SK-N-SH (cell line): ENCODE data around the gene HAGH. TPM values are rescaled to one million over a fixed set of nuclear protein-coding genes. Genes with fewer than 3 reads are reported as not detected.

Experiments
- CTCF ChIA-PET: fragments of 300-600, 350-600 bp; formaldehyde crosslinking; extraction: SDS; loops from one replicate; lab custom pipeline; 2021; lab: Yijun Ruan, JAX
- POLR2A ChIA-PET: fragments of 350-600 bp; sonication (Branson Sonifier 250); formaldehyde crosslinking; extraction: SDS; loops from one replicate; lab custom pipeline; 2020; ENCODE audit warnings: antibody characterized with exemption, inconsistent platforms; lab: Yijun Ruan, JAX
- DNase-seq: peaks from one replicate; pipeline ENCODE4 v3.0.0; 2012
- H2AFZ ChIP-seq: fragments of 200-600 bp; sonication (generic); 2 replicates; pipeline ENCODE4 v1.8.1; 2016; ENCODE audit warnings: antibody characterized with exemption, mild to moderate bottlenecking, low read depth
- H3F3A ChIP-seq: fragments of 200-600 bp; sonication (generic); replicated peaks from 2 replicates; pipeline ENCODE3; 2016; ENCODE audit warnings: antibody characterized with exemption, mild to moderate bottlenecking; ENCODE audit not compliant: insufficient read depth
- H3K27ac ChIP-seq, 2 experiments: fragments of 200-500 bp in 1 of 2; fragments of 200-600 bp in 1 of 2; sonication (Bioruptor generic) in 1 of 2; sonication (generic), shearing (Covaris generic) in 1 of 2; 2 replicates each; pipeline versions ENCODE4 v1.5.1 to v1.6.1; 2014 to 2016; ENCODE audit warnings: low read depth in 2 of 2, inconsistent platforms in 1 of 2, low read length in 1 of 2, mild to moderate bottlenecking in 1 of 2, mixed read lengths in 1 of 2
- H3K27me3 ChIP-seq: fragments of 200-600 bp; sonication (generic), shearing (Covaris generic); 2 replicates; pipeline ENCODE4 v1.6.1; 2016; ENCODE audit warnings: mixed run types; ENCODE audit not compliant: insufficient read depth
- H3K36me3 ChIP-seq, 2 experiments: fragments of 200-500 bp in 1 of 2; fragments of 200-600 bp in 1 of 2; sonication (Bioruptor generic) in 1 of 2; sonication (generic) in 1 of 2; replicated peaks in 1 of 2; 2 replicates each; pipeline versions ENCODE3 to v1.5.1; 2014 to 2016; ENCODE audit warnings: low read length in 1 of 2, mild to moderate bottlenecking in 1 of 2; ENCODE audit not compliant: insufficient read depth in 2 of 2, control insufficient read depth in 1 of 2
- H3K4me1 ChIP-seq, 2 experiments: fragments of 200-500 bp in 1 of 2; fragments of 200-600 bp in 1 of 2; sonication (Bioruptor generic) in 1 of 2; sonication (generic), shearing (Covaris generic) in 1 of 2; 2 replicates each; pipeline versions ENCODE4 v1.5.1 to v1.6.1; 2014 to 2016; ENCODE audit warnings: low read depth in 1 of 2, low read length in 1 of 2, mixed run types in 1 of 2; ENCODE audit not compliant: insufficient read depth in 2 of 2, control insufficient read depth in 1 of 2
- H3K4me2 ChIP-seq: fragments of 200-600 bp; sonication (generic), shearing (Covaris generic); 2 replicates; pipeline ENCODE4 v1.6.1; 2017; ENCODE audit warnings: mixed run types
- H3K4me3 ChIP-seq, 2 experiments: fragments of 200-500 bp in 1 of 2; fragments of 200-600 bp in 1 of 2; sonication (Bioruptor generic) in 1 of 2; sonication (generic), shearing (Covaris generic) in 1 of 2; 2 replicates each; pipeline versions ENCODE4 v1.5.1 to v1.8.1; 2014 to 2016; ENCODE audit warnings: low read depth in 2 of 2, inconsistent platforms in 1 of 2, low read length in 1 of 2, mild to moderate bottlenecking in 1 of 2, mixed read lengths in 1 of 2, moderate library complexity in 1 of 2
- H3K79me2 ChIP-seq: fragments of 200-600 bp; sonication (generic); 2 replicates; pipeline ENCODE4 v1.8.1; 2017; ENCODE audit warnings: mild to moderate bottlenecking; ENCODE audit not compliant: insufficient read depth
- H3K9ac ChIP-seq: fragments of 200-600 bp; sonication (generic); 2 replicates; pipeline ENCODE4 v1.6.1; 2017; ENCODE audit warnings: mixed run types
- H3K9me2 ChIP-seq: fragments of 200-600 bp; sonication (generic); 2 replicates; pipeline ENCODE4 v1.6.1; 2017; ENCODE audit warnings: mixed run types
- H3K9me3 ChIP-seq: fragments of 200-600 bp; sonication (generic); 2 replicates; pipeline ENCODE4 v1.6.1; 2017; ENCODE audit warnings: mixed run types, mild to moderate bottlenecking, moderate library complexity
- H4K20me1 ChIP-seq: fragments of 200-600 bp; sonication (generic); 2 replicates; pipeline ENCODE4 v1.6.1; 2017; ENCODE audit warnings: mild to moderate bottlenecking, mixed run types; ENCODE audit not compliant: insufficient read depth
- CHD2 ChIP-seq: fragments of 150-350 bp; IDR thresholded peaks from 2 replicates; pipeline ENCODE4 v1.6.1; 2018; ENCODE audit warnings: low read length; ENCODE audit not compliant: partially characterized antibody
- EP300 ChIP-seq, 2 experiments: IDR thresholded peaks; 2 replicates each; pipeline versions ENCODE4 v1.4.0 to v1.6.1; 2012; ENCODE audit warnings: borderline replicate concordance in 1 of 2, low read depth in 1 of 2, low read length in 1 of 2
- FOSL2 ChIP-seq: IDR thresholded peaks from 2 replicates; pipeline ENCODE4 v1.4.0; 2012; ENCODE audit warnings: low read depth, mild to moderate bottlenecking, moderate library complexity, borderline replicate concordance
- FOXJ3 ChIP-seq: sonication (generic); formaldehyde crosslinking; IDR thresholded peaks from 2 replicates; pipeline ENCODE4 v1.5.1; 2020; ENCODE audit warnings: mild to moderate bottlenecking, missing genetic modification reagents
- GABPA ChIP-seq: IDR thresholded peaks from 2 replicates; pipeline ENCODE4 v1.4.0; 2012; ENCODE audit warnings: low read depth, mild to moderate bottlenecking
- MEF2A ChIP-seq: IDR thresholded peaks from 2 replicates; pipeline ENCODE4 v1.4.0; 2012; ENCODE audit warnings: low read depth, borderline replicate concordance
- MXI1 ChIP-seq: IDR thresholded peaks from 2 replicates; pipeline ENCODE4 v1.6.1; 2012; ENCODE audit warnings: mild to moderate bottlenecking, low read depth, low read length, improper control_type of control experiment
- NFIC ChIP-seq: IDR thresholded peaks from 2 replicates; pipeline ENCODE4 v1.4.0; 2012; ENCODE audit warnings: borderline replicate concordance
- POLR2AphosphoS5 ChIP-seq: IDR thresholded peaks from 2 replicates; pipeline ENCODE4 v1.6.1; 2012; ENCODE audit warnings: low read depth, low read length
- TEAD4 ChIP-seq: IDR thresholded peaks from 2 replicates; pipeline ENCODE4 v1.4.0; 2012; ENCODE audit warnings: mild to moderate bottlenecking, borderline replicate concordance; ENCODE audit not compliant: insufficient read depth
- YY1 ChIP-seq: IDR thresholded peaks from 2 replicates; pipeline ENCODE4 v1.4.0; 2012; ENCODE audit warnings: low read depth, mild to moderate bottlenecking
- WGBS: methylation state at CpG from one replicate; pipeline ENCODE4 v1.1.6; 2017; ENCODE audit warnings: low lambda C conversion rate; 5-methylcytosine and 5-hydroxymethylcytosine counted together
- polyA plus RNA-seq, 3 experiments: library from polyadenylated mRNA; depleted of rRNA; stranded (reverse); fragments of >200 nt; gene quantifications; 2 replicates each; pipeline ENCODE4 v1.2.3, GENCODE V29; 2012
- TF ChIP-seq, protein P1 (sequence below): fragments of 150-350 bp; IDR thresholded peaks from 2 replicates; pipeline ENCODE4 v1.6.1; 2016; ENCODE audit warnings: mild to moderate bottlenecking, low read depth, low read length
- TF ChIP-seq, protein P2 (sequence below): IDR thresholded peaks from 2 replicates; pipeline ENCODE4 v1.4.0; 2012; ENCODE audit warnings: low read depth
- TF ChIP-seq, protein P3 (sequence below): IDR thresholded peaks from 2 replicates; pipeline ENCODE4 v1.6.1; 2012; ENCODE audit warnings: mild to moderate bottlenecking, low read depth, low read length, moderate library complexity
- TF ChIP-seq, protein P4 (sequence below): IDR thresholded peaks from 2 replicates; pipeline ENCODE4 v1.4.0; 2012; ENCODE audit warnings: low read depth, borderline replicate concordance

Gene HAGH
- polyA plus RNA-seq, 1 of the 3 experiments (the other 2 are of a cell fraction): 138 TPM

DNA sequence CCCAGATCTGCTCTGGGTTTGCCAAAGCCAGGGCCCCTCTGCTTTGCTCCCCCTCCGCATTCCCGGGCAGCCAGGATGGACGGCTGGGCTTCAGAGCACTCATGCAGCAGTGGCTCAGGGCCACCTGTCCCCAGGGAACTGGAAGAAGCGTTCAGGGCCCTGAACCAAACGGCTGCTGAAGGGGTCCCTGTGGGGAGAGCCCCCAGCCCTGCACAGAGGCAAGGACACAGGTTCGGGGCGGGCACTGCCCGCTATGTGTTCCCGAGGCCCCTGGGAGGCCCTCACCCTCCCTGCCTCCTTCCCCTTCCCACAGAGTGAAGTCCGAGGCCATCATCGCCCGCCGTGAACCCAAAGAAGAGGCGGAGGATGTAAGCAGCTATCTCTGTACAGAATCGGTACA is 65.7 kb downstream of the HAGH start:
- H3K4me2 ChIP-seq: no peak overlapping the region
- no peak for TF ChIP-seq CHD2
- TF ChIP-seq MXI1: no peak
- TF ChIP-seq, protein P1, sequence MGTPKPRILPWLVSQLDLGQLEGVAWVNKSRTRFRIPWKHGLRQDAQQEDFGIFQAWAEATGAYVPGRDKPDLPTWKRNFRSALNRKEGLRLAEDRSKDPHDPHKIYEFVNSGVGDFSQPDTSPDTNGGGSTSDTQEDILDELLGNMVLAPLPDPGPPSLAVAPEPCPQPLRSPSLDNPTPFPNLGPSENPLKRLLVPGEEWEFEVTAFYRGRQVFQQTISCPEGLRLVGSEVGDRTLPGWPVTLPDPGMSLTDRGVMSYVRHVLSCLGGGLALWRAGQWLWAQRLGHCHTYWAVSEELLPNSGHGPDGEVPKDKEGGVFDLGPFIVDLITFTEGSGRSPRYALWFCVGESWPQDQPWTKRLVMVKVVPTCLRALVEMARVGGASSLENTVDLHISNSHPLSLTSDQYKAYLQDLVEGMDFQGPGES: no peak
- TF ChIP-seq MEF2A: no peak
- no peak for TF ChIP-seq POLR2AphosphoS5
- no peak for TF ChIP-seq TEAD4
- TF ChIP-seq NFIC: no peak
- TF ChIP-seq FOSL2: no peak
- no peak for TF ChIP-seq GABPA
- TF ChIP-seq, protein P2, sequence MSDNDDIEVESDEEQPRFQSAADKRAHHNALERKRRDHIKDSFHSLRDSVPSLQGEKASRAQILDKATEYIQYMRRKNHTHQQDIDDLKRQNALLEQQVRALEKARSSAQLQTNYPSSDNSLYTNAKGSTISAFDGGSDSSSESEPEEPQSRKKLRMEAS: no peak
- TF ChIP-seq EP300 (IDR thresholded peaks at IDR 0.05; ENCODE audit: borderline replicate concordance in 1 of 2, low read depth in 1 of 2, low read length in 1 of 2): no peak
- no peak for TF ChIP-seq YY1
- TF ChIP-seq, protein P3, sequence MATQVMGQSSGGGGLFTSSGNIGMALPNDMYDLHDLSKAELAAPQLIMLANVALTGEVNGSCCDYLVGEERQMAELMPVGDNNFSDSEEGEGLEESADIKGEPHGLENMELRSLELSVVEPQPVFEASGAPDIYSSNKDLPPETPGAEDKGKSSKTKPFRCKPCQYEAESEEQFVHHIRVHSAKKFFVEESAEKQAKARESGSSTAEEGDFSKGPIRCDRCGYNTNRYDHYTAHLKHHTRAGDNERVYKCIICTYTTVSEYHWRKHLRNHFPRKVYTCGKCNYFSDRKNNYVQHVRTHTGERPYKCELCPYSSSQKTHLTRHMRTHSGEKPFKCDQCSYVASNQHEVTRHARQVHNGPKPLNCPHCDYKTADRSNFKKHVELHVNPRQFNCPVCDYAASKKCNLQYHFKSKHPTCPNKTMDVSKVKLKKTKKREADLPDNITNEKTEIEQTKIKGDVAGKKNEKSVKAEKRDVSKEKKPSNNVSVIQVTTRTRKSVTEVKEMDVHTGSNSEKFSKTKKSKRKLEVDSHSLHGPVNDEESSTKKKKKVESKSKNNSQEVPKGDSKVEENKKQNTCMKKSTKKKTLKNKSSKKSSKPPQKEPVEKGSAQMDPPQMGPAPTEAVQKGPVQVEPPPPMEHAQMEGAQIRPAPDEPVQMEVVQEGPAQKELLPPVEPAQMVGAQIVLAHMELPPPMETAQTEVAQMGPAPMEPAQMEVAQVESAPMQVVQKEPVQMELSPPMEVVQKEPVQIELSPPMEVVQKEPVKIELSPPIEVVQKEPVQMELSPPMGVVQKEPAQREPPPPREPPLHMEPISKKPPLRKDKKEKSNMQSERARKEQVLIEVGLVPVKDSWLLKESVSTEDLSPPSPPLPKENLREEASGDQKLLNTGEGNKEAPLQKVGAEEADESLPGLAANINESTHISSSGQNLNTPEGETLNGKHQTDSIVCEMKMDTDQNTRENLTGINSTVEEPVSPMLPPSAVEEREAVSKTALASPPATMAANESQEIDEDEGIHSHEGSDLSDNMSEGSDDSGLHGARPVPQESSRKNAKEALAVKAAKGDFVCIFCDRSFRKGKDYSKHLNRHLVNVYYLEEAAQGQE: no peak
- TF ChIP-seq FOXJ3 (CRISPR knock-in tag): no peak
- TF ChIP-seq, protein P4, sequence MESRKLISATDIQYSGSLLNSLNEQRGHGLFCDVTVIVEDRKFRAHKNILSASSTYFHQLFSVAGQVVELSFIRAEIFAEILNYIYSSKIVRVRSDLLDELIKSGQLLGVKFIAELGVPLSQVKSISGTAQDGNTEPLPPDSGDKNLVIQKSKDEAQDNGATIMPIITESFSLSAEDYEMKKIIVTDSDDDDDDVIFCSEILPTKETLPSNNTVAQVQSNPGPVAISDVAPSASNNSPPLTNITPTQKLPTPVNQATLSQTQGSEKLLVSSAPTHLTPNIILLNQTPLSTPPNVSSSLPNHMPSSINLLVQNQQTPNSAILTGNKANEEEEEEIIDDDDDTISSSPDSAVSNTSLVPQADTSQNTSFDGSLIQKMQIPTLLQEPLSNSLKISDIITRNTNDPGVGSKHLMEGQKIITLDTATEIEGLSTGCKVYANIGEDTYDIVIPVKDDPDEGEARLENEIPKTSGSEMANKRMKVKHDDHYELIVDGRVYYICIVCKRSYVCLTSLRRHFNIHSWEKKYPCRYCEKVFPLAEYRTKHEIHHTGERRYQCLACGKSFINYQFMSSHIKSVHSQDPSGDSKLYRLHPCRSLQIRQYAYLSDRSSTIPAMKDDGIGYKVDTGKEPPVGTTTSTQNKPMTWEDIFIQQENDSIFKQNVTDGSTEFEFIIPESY: no peak
- TF ChIP-seq, all 33 proteins: peak for 0
- no peaks in the 10 kb centered on the region for H4K20me1 ChIP-seq
- ChIA-PET POLR2A (no interaction called here), CTCF (interaction anchor here (0.9 to 1.0 kb wide), 2 partner anchors 13 to 35 kb away, joined by 3 read pairs; no protein-coding TSS in a partner anchor)
- WGBS: 88% methylated on average over 9 of the region's 15 CpGs
- H3K36me3 ChIP-seq: peaks cover 0 to 58% of the 10 kb centered on the region in 2 experiments
- no peak overlapping the region for H3K4me3 ChIP-seq
- no peaks in the 10 kb centered on the region for H3F3A ChIP-seq
- no peaks in the 10 kb centered on the region for H3K4me1 ChIP-seq
- DNase-seq: no peak
- no peak overlapping the region for H3K9ac ChIP-seq
- no peaks in the 10 kb centered on the region for H3K79me2 ChIP-seq
- no peak overlapping the region for H3K27ac ChIP-seq
- no peaks in the 10 kb centered on the region for H3K27me3 ChIP-seq
- no peaks in the 10 kb centered on the region for H3K9me2 ChIP-seq
- no peak overlapping the region for H2AFZ ChIP-seq
- H3K9me3 ChIP-seq: no peaks in the 10 kb centered on the region
